IPS-18c (cell line): Measurements from ENCODE around the gene GPR146.
"Not testable (repeated sequence)": the region's sequence is repeated elsewhere in the genome, so short reads cannot be mapped to it uniquely, and the experiment has no call there.

Source experiments
- H3K4me3 ChIP-seq: 2 replicates; pipeline ENCODE4 v1.7.0; 2013; ENCODE audit warnings: low read depth, mild to moderate bottlenecking, low read length, moderate library complexity; ENCODE audit not compliant: insufficient read depth
- H3K9me3 ChIP-seq: one replicate; pipeline ENCODE4 v1.6.1; 2013; ENCODE audit warnings: mild to moderate bottlenecking, low read length, moderate library complexity; ENCODE audit not compliant: control insufficient read depth, insufficient read depth

GPR146 gene

GRCh38 chr7:1061180-1061579 is 16.8 kb downstream of the GPR146 start:
- Histone ChIP-seq H3K9me3 (no peaks in the 10 kb centered on the region), H3K4me3 (no peak overlapping the region)

DNA sequence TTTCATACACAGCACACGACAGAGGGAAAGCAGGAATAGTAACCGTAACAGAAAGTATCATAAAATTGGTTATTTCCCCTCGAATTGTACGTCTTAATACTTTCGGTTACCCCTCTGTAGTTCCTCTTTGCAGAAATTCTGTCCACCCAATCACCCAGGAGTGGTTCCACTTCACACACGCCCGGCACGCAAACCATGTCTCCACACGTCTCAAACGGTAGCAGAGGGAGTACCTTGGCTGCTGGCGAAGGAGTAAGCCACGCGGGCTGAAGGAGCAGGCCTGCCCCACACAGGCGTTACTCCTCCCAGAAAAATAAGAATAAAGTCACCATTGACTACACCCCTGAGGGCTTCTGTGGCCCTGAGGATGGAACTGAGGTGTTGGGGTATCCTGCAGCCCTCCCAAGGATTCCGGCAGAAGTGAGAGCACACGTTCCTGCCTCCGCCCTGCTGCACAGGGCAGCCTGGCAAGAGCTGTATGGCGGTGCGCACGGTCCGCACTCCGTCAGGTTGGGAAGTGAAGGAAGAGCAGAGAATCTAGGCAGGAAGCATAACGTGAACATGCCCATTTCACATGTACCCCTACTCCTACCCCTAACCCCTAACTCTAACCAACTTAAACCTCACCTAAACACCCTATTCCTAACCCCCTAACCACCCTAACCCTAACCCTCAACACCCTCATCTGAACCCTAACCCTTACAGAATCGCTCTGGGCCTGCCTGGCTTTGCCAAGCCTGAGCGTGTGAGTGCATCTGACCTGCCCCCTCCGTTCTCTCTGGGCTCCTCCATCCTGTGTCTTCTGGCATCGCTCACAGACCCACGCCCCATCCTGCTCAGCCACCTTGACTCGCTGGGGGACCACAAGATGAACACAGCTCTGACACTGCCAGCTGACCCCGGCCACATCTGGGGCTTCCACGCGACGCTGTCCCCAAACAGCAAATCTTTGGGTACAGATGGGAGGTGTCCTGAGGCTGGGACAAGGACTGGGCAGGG is 18.2 kb downstream of the GPR146 start:
- H3K9me3 ChIP-seq, result no peaks in the 10 kb centered on the region
- no peak overlapping the region for H3K4me3 ChIP-seq

DNA sequence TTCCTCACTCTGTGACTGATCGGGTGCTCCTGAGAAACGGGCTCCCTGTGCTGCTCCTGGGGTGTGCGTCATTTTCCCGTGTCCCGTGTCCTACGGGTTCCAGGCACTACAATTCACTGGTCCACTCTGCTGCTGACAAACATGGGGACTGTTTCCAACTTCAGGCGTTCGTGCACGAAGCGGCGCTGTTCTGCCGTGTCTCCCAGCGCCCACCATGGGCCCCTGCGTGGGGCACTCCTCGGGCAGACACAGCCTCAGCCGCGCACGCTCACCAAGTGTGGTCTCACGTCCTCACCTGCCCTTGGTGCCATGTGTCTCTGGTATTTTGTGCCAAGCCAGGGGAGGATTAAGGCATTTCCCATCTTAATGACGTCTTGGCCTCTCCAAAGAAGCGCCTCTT is 19.0 kb downstream of the GPR146 start:
- Histone ChIP-seq H3K4me3 (no peak overlapping the region), H3K9me3 (no peaks in the 10 kb centered on the region)

DNA sequence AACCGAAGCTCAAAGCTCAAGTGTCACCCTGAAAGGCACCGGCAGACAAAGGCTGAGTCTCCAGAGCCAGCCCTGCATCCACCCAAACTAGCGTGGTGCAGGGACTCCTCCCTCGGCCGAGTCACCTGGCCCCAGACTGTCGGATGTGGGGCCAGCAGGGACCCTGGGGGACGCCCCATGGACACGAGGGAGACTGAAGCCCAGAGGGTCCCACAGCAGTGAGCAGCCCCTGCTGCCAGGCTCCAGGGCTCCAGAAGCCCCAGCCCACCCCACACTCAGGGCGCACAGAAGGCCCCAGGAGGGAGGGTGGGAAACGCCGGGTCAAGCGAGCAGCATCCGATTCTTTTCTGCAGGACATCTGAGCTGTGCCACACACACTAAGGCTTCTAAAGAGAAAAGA is 20.2 kb downstream of the GPR146 start:
- Histone ChIP-seq H3K9me3 (no peaks in the 10 kb centered on the region), H3K4me3 (no peak overlapping the region)

DNA sequence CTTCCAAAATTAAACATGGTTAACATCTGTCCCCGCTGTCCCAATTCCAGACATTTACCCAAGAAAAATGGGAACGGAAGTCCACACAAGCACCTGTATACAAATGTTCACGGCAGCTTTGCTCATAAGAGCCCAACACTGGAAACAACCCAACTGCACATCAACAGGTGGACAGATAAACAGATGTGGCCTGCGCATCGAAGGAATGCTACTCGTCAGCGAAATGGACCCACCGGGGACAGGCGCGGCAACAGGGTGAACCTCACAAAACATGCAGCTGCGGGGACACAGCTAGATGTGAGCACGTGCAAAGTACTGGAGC is 20.9 kb downstream of the GPR146 start:
- Histone ChIP-seq H3K9me3 (no peaks in the 10 kb centered on the region), H3K4me3 (no peak overlapping the region; the same call in 1 of the 2 replicates)

GRCh38 chr7:1065585-1066241 is 21.4 kb downstream of the GPR146 start:
- Histone ChIP-seq H3K4me3 (no peak overlapping the region; the same call in 1 of the 2 replicates), H3K9me3 (no peaks in the 10 kb centered on the region)

GRCh38 chr7:1066242-1066588 is 21.9 kb downstream of the GPR146 start:
- Histone ChIP-seq H3K4me3 (no peak overlapping the region), H3K9me3 (no peaks in the 10 kb centered on the region)

DNA sequence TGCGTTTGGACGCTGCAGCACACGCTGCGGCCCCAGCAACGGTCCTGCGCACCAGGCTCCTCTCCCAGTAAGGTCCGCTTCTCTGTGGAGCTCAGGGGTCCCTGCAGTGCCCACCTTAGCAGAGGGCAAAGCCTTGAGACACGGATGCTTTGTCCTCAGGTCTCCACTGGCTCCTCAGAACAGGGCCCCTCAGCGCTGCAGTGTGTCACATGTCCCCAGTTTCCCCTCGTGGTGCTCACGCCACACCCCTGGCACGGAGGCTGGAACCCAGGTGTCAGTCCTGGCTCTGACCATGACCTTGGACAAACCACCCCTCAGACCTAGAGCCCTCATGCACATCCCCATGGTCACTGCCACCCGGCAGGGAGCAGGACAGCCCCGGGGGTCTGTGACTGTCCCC is 23.7 kb downstream of the GPR146 start:
- Histone ChIP-seq H3K9me3 (peaks cover 2% of the 10 kb centered on the region), H3K4me3 (no peak overlapping the region)

DNA sequence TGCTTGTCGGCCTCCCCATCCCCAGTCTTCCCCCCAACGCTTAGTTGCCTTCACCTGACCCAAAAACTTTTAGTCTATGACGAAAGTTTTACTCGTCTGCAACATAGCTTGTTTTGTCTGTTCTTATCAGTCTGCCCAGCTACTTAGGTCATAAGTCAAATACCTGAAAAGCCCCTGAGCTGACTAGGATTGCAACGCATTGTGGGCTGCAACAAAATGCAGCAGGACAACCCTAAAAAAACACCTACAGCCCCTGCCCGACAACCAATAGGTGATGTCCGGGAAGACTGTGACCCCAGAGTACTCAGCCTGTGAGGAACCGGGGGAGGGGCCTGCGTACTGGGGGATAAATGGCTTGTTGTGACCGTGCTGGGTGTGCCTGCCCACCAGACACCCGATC is 24.3 kb downstream of the GPR146 start:
- Histone ChIP-seq H3K4me3 (no peak overlapping the region), H3K9me3 (peaks cover 2% of the 10 kb centered on the region)

- no peak overlapping the region; the same call in 1 of the 2 replicates for H3K4me3 ChIP-seq
Observed at GRCh38 chr7:1070544-1071011, 26.2 kb downstream of the GPR146 start.

GRCh38 chr7:1071731-1072254 is 27.4 kb downstream of the GPR146 start:
- Histone ChIP-seq H3K9me3 (peaks cover 2% of the 10 kb centered on the region), H3K4me3 (no peak overlapping the region)

More at GRCh38 chr7:1070544-1071011, 26.2 kb downstream of the GPR146 start:
- H3K9me3 ChIP-seq, result peaks cover 2% of the 10 kb centered on the region

DNA sequence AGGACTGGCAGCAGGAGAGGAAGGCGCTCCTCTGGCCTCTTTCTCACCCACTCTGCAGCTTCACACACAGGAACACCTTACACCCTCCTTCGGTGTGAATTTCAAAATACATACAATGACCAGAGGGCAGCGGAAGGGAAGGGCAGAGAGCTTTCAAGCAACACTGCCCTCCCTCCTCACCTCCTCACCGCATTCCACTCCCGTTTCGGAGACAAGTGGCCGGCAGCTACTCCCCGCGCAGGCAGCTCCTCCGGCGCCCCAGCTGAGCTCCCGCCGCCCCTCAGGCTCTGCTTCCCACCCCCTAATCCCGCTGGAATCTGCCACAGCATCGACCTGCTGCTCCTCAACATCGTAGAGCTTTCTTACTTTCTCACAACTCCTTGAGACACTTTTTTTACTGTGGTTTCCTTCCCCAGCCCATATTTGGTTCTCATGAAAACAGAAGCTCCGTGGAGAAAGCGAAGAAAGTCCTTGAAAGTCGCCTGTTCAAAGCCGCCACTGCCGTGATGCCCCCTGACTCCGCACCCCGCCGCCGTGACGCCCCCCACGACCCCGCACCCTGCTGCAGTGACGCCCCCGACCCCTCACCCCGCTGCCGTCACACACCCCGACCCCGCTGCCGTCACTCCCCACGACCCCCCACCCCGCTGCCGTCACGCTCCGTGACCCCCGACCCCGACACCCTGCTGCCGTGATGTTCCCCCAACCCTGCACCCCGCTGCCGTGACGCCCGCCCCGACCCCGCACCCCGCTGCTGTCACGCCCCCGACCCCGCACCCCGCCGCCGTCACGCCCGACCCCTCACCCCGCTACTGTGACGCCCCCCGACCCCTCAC is 29.0 kb downstream of the GPR146 start:
- H3K4me3 ChIP-seq, result no peak overlapping the region
- H3K9me3 ChIP-seq, result peaks cover 2% of the 10 kb centered on the region

GRCh38 chr7:1074018-1074417 is 29.7 kb downstream of the GPR146 start:
- not testable (repeated sequence) for H3K9me3 ChIP-seq, H3K4me3 ChIP-seq

- peaks cover 2% of the 10 kb centered on the region for H3K9me3 ChIP-seq
- no peak overlapping the region for H3K4me3 ChIP-seq
Observed at GRCh38 chr7:1074593-1075431, 30.5 kb downstream of the GPR146 start.

DNA sequence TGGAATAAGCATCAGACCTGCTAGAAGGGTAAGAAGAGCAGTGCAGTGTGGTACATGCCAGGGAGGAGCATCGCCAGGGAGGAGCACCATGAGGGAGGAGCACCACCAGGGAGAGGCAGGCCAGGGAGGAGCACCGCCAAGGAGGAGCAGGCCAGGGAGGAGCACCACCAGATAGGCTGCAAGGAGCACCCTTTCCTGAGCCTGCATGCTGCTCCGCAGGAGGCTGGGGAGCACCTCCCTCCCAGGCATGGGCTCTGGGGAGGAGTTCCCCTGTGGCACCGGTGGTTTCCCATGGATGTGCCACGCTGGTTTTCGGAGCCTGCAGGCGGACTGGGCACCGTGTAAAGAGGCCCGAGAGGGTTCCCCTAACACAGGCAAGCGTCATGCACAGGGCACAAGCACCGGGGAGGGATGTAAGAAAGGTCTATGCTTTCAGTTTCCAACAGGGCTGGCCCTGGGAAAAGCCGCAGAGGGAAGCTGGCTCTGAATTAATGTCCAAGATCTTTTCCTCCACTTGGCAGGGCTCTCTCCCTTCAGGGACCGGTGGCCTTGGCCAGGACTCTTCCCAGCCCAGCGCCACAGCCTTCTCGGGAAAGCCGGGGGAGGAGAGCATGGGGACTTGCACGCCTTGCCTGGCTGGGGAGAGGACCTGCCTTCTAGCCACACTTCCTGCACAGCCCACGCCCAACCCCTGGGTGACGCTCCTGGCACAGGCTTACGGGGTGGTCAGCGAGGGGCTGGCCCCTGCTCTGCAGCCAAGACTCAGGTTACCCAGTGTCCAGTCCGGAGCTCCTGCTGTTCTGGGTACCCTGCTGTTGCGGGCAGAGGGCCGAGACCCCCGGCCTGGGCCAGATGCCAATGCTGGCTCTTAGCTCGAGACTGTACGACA is 32.1 kb downstream of the GPR146 start:
- H3K4me3 ChIP-seq, result no peak overlapping the region

DNA sequence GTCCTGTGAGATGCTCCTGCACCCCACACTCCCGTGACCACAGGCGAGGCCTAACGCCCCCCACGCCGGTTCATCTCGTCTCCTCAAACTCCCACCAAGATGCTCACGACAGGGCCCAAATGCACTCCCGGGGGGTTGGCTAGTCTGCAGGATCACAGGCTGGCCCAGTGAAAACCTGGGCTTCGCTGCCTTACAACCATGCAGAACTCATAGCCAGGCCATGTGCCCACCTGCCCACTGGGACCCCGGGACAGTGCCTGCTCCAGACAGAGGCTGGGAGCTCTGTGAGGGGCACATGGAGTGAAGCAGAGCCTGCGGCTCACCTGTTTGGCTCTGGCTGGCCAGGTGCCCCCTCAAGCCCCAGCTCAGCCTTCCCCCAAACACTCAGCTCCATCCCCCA is 34.2 kb downstream of the GPR146 start:
- Histone ChIP-seq H3K4me3 (no peak overlapping the region), H3K9me3 (no peaks in the 10 kb centered on the region)

More for the DNA sequence above, 32.1 kb downstream of the GPR146 start:
- peaks cover 2% of the 10 kb centered on the region for H3K9me3 ChIP-seq
